ENCODE measurements around the gene LRRC56. TPM values are rescaled to one million over a fixed set of nuclear protein-coding genes. Genes with fewer than 3 reads are reported as not detected.

Gene LRRC56
- total RNA-seq, 1 experiment from 2014 or later = 3.4 TPM

GRCh38 chr11:597166-597725, 59.9 kb downstream of the LRRC56 start:
- Histone ChIP-seq H4K5ac (ENCODE audit: insufficient read length, low read depth, low read length) (no peak overlapping the region), H3K27ac (ENCODE audit: insufficient read length, low read depth, low read length) (no peak overlapping the region), H4K91ac (ENCODE audit: insufficient read length, low read depth, low read length) (no peak overlapping the region), H4K8ac (replicated peaks; ENCODE audit: insufficient read length, low read depth, low read length) (no peak overlapping the region), H3K56ac (ENCODE audit: insufficient read length, low read depth, low read length) (no peak overlapping the region), H3K23ac (ENCODE audit: insufficient read length, low read depth, low read length) (no peak overlapping the region), H2BK12ac (ENCODE audit: insufficient read length, low read depth, low read length) (no peak overlapping the region), H3K23me2 (ENCODE audit: insufficient read length, low read depth, low read length, poor library complexity, severe bottlenecking) (no peaks in the 10 kb centered on the region), H2BK120ac (ENCODE audit: low read depth, low read length, poor library complexity, severe bottlenecking) (no peak overlapping the region), H2AFZ (ENCODE audit: low read length) (no peak overlapping the region), H3K79me1 (ENCODE audit: insufficient read depth, low read depth, low read length, poor library complexity, severe bottlenecking) (no peaks in the 10 kb centered on the region), H3T11ph (ENCODE audit: low read length) (no peak overlapping the region), H2BK20ac (ENCODE audit: low read depth, low read length, poor library complexity, severe bottlenecking) (no peak overlapping the region), H3K9me3 (ENCODE audit: control insufficient read depth, low read depth, low read length) (no peaks in the 10 kb centered on the region), H3K14ac (ENCODE audit: insufficient read depth, low read length) (no peak overlapping the region; the same call in 1 of the 2 replicates), H2BK15ac (ENCODE audit: low read depth, low read length) (no peak overlapping the region), H4K20me1 (ENCODE audit: control insufficient read depth, insufficient read depth, insufficient read length) (no peaks in the 10 kb centered on the region), H3K27me3 (ENCODE audit: insufficient read depth, low read length) (no peaks in the 10 kb centered on the region), H2BK5ac (ENCODE audit: insufficient read length, low read length) (no peak overlapping the region), H3K4me2 (ENCODE audit: insufficient read depth, insufficient read length, low read length) (no peak overlapping the region), H3K9ac (ENCODE audit: extremely low read depth, insufficient read length, low read length) (no peak overlapping the region), H3K4ac (ENCODE audit: low read depth, low read length) (no peak overlapping the region), H3K79me2 (ENCODE audit: insufficient read depth, low read length) (no peaks in the 10 kb centered on the region), H3K4me1 (ENCODE audit: insufficient read depth, low read length) (no peaks in the 10 kb centered on the region), H3K18ac (ENCODE audit: insufficient read length, low read depth, low read length) (no peak overlapping the region), H2AK5ac (ENCODE audit: insufficient read length, low read length) (no peak overlapping the region)
- peak; percentile 69 for DNase-seq
- TF ChIP-seq CTCF (conservative IDR thresholded peaks at IDR 0.05) = peak; percentile 62
- Mint-ChIP-seq H3K27ac (peak overlapping the region; percentile 90 to 93 (median 91); a peak in 5 of 7 replicates), H3K4me3 (no peak overlapping the region; a peak in 2 of 5 replicates), H3K36me3 (ENCODE audit: insufficient read depth in 1 of 3, low read depth in 3 of 3) (peaks cover 52 to 84% (median 79%) of the 10 kb centered on the region in 3 experiments), H3K27me3 (ENCODE audit: low read depth) (0 out of 2 replicates have a peak, but pooled peaks cover 2% of the 10 kb centered on the region), H3K4me1 (no peaks in the 10 kb centered on the region), H3K9me3 (no peaks in the 10 kb centered on the region; a peak in 1 of 5 replicates)
- no CpG with 5 or more reads among the region's 29 CpGs for WGBS (ENCODE audit: extremely low coverage, insufficient read length, low lambda C conversion rate)
